OCI-LY7 (cell line): Measurements from ENCODE around the gene FCHSD2. TPM values are rescaled to one million over a fixed set of nuclear protein-coding genes. Genes with fewer than 3 reads are reported as not detected.

Source experiments
- BruUV-seq: library from RNA; stranded (reverse); fragments of 400-500 nt; replicated peaks from 2 replicates; lab custom pipeline; 2021; lab: Mats Ljungman, UMichigan
- CTCF ChIA-PET: fragments of 300-600 bp; sonication (Branson Sonifier 250); formaldehyde crosslinking; loops from one replicate; lab custom pipeline; 2022; ENCODE audit warnings: antibody characterized with exemption; ENCODE audit not compliant: unreplicated experiment; lab: Charles Lee
- POLR2A ChIA-PET: fragments of 300-600 bp; sonication (Branson Sonifier 250); formaldehyde crosslinking; loops from one replicate; lab custom pipeline; 2022; ENCODE audit warnings: antibody characterized with exemption; lab: Charles Lee
- DNase-seq: peaks from one replicate; pipeline ENCODE4 v3.0.0-alpha.2; 2015; ENCODE audit warnings: low spot score
- H2AFZ ChIP-seq: fragments of 200-600 bp; sonication (generic), shearing (Covaris generic); 2 replicates; pipeline ENCODE4 v1.6.1; 2014; ENCODE audit warnings: mild to moderate bottlenecking, antibody characterized with exemption, low read length, moderate library complexity
- H3K27ac ChIP-seq: fragments of 200-600 bp; sonication (generic); 2 replicates; pipeline ENCODE4 v1.5.1; 2014; ENCODE audit warnings: mixed run types, low read depth, mild to moderate bottlenecking, moderate library complexity, low read length, inconsistent platforms; ENCODE audit not compliant: poor library complexity, severe bottlenecking
- H3K36me3 ChIP-seq: fragments of 200-600 bp; sonication (generic); 2 replicates; pipeline ENCODE4 v1.6.1; 2014; ENCODE audit warnings: mild to moderate bottlenecking, antibody characterized with exemption, low read length, moderate library complexity, mixed read lengths; ENCODE audit not compliant: insufficient read depth
- H3K4me1 ChIP-seq: fragments of 200-600 bp; sonication (generic); 2 replicates; pipeline ENCODE4 v1.5.1; 2014; ENCODE audit warnings: mild to moderate bottlenecking, low read length; ENCODE audit not compliant: insufficient read depth, poor library complexity, severe bottlenecking
- H3K4me2 ChIP-seq: fragments of 200-600 bp; sonication (generic); 2 replicates; pipeline ENCODE4 v1.6.1; 2014; ENCODE audit warnings: mild to moderate bottlenecking, low read length
- H3K4me3 ChIP-seq: fragments of 200-600 bp; sonication (generic); 2 replicates; pipeline ENCODE4 v1.5.1; 2014; ENCODE audit warnings: mild to moderate bottlenecking, low read depth, low read length; ENCODE audit not compliant: poor library complexity, severe bottlenecking
- H3K79me2 ChIP-seq: fragments of 200-600 bp; sonication (generic); 2 replicates; pipeline ENCODE4 v1.6.1; 2016; ENCODE audit warnings: low read depth, mild to moderate bottlenecking, low read length, moderate library complexity, mixed read lengths; ENCODE audit not compliant: insufficient read depth
- H3K9me2 ChIP-seq: fragments of 200-600 bp; sonication (generic); 2 replicates; pipeline ENCODE4 v1.6.1; 2016; ENCODE audit warnings: mild to moderate bottlenecking, low read length, mixed read lengths; ENCODE audit not compliant: insufficient read depth
- H3K9me3 ChIP-seq: fragments of 200-600 bp; sonication (generic); 2 replicates; pipeline ENCODE4 v1.6.1; 2014; ENCODE audit warnings: mild to moderate bottlenecking, mixed run types, low read length, mixed read lengths
- H4K20me1 ChIP-seq: fragments of 200-600 bp; sonication (generic); 2 replicates; pipeline ENCODE4 v1.6.1; 2014; ENCODE audit warnings: mild to moderate bottlenecking, antibody characterized with exemption, low read length, moderate library complexity, mixed read lengths; ENCODE audit not compliant: insufficient read depth
- EZH2phosphoT487 ChIP-seq: fragments of 200-600 bp; sonication (generic); IDR thresholded peaks from 2 replicates; pipeline ENCODE4 v1.6.1; 2018; ENCODE audit warnings: low read depth, borderline replicate concordance, mild to moderate bottlenecking, mixed run types, antibody characterized with exemption, low read length, moderate library complexity, mixed read lengths
- intact Hi-C: fragments of 100-400 bp; cut with micrococcal nuclease; formaldehyde crosslinking; loops from one replicate; pipeline ENCODE4 v1.10.0; 2022; ENCODE audit not compliant: unreplicated experiment
- total RNA-seq, 2 experiments: library from RNA; depleted of rRNA in 1 of 2; stranded (reverse); fragments of >200 nt in 1 of 2; shearing (Covaris generic) in 1 of 2; gene quantifications; 2 replicates each; pipeline ENCODE4 v1.2.3, GENCODE V29; 2014 to 2022
- TF ChIP-seq, protein P1 (sequence below): fragments of 200-600 bp; sonication (generic); conservative IDR thresholded peaks from 2 replicates; pipeline ENCODE4 v1.5.1; 2014; ENCODE audit warnings: mild to moderate bottlenecking, antibody characterized with exemption, low read length, moderate library complexity, mixed read lengths

FCHSD2 gene
- total RNA-seq, 2 experiments from 2014 or later = 39.0 to 147 TPM

DNA sequence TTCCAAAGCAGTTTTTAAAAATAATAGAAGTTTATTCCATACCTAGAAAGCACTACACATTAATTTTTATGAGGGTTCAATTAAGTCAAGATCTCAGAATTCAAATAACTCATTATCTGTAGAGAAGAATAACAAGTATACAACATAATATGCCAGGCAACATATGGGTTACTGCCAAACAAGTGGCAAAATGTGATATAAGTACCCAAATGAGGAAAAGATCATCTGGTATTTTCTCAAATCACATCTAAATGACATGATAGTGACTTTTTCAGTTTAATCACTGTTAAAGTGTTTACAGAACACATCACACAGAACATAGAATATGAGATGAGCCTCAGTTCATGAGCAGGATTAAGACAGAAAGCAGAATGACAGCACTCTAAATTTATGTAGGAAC lies 123.3 kb downstream of the FCHSD2 start:
- intact Hi-C loops = no loop called here
- no TSS peak for BruUV-seq
- peaks cover 80% of the 10 kb centered on the region for H3K36me3 ChIP-seq
- peaks cover 84% of the 10 kb centered on the region for H3K79me2 ChIP-seq
- TF ChIP-seq, protein P1, sequence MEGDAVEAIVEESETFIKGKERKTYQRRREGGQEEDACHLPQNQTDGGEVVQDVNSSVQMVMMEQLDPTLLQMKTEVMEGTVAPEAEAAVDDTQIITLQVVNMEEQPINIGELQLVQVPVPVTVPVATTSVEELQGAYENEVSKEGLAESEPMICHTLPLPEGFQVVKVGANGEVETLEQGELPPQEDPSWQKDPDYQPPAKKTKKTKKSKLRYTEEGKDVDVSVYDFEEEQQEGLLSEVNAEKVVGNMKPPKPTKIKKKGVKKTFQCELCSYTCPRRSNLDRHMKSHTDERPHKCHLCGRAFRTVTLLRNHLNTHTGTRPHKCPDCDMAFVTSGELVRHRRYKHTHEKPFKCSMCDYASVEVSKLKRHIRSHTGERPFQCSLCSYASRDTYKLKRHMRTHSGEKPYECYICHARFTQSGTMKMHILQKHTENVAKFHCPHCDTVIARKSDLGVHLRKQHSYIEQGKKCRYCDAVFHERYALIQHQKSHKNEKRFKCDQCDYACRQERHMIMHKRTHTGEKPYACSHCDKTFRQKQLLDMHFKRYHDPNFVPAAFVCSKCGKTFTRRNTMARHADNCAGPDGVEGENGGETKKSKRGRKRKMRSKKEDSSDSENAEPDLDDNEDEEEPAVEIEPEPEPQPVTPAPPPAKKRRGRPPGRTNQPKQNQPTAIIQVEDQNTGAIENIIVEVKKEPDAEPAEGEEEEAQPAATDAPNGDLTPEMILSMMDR = no peak
- no peak for TF ChIP-seq EZH2phosphoT487
- peaks cover 1% of the 10 kb centered on the region; the same call in 1 of the 2 replicates for H3K9me3 ChIP-seq
- no peak overlapping the region for H3K4me3 ChIP-seq
- no peak for DNase-seq
- ChIA-PET CTCF (no interaction called here), POLR2A (interaction anchor here (0.7 kb wide), 1 partner anchor 157 kb away, joined by 3 read pairs; no protein-coding TSS in a partner anchor)
- H3K27ac ChIP-seq = no peak overlapping the region
- peaks cover 4% of the 10 kb centered on the region; the same call in 1 of the 2 replicates for H4K20me1 ChIP-seq
- no peak overlapping the region for H2AFZ ChIP-seq
- peaks cover 11% of the 10 kb centered on the region for H3K4me1 ChIP-seq
- H3K9me2 ChIP-seq = no peaks in the 10 kb centered on the region
- no peak overlapping the region for H3K4me2 ChIP-seq

DNA sequence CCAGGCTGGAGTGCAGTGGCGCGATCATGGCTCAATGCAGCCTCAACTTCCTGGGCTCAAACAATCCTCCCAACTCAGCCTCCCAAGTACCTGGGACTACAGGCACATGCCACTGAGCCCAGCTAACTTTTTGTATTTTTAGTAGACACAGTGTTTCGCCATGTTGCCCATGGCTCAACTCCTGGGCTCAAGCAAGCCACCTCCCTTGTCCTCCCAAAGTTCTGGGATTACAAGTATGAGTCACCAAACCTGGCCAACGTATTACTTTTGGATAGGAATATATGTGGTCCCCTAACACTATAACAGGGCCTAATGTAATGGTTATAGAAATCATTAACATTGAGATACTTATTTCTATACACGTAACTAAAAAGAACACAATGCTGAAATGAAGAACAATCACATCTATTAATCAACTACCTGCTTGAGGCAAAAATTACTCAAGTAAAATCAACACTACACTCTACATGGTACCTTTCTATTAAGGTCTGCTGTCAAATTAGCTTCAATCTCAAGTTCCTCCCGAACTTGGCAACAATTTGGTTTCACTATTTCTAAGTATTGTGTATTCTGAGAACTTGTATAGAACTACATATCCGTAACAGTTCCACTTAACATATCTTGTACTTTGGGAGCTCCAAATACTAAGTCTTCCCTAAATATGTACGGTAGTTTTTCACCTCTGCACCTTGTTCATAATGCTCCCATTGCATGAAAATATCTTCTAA lies 124.9 kb downstream of the FCHSD2 start:
- no TSS peak for BruUV-seq
- DNase-seq = no peak
- Histone ChIP-seq H3K9me3 (no peaks in the 10 kb centered on the region), H3K4me2 (no peak overlapping the region), H3K27ac (no peak overlapping the region), H3K4me1 (peaks cover 5% of the 10 kb centered on the region), H3K4me3 (no peak overlapping the region), H2AFZ (no peak overlapping the region), H4K20me1 (peaks cover 4% of the 10 kb centered on the region; the same call in 1 of the 2 replicates), H3K9me2 (no peaks in the 10 kb centered on the region), H3K79me2 (peaks cover 81% of the 10 kb centered on the region), H3K36me3 (peaks cover 80% of the 10 kb centered on the region)
- intact Hi-C loops = no loop called here
- TF ChIP-seq, protein P1 = no peak
- no peak for TF ChIP-seq EZH2phosphoT487
- ChIA-PET CTCF (no interaction called here), POLR2A (no interaction called here)

DNA sequence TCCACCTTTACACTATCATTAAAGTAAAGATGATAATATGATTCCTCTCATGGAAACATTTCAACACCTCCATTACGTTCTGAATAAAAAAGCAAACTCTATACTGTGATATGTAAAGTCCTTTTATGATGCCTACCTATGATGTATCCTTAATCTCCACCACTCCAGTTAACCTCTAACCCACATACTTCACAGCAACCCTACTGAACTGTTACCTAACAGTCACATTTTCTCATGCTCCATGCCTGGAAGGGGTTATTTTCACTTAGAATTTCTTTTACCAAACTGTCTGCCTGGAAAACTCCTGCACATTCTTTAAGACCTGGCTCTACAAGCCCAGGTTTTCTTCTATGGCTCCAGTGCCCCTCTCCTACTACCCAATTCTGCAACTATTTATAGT lies 129.1 kb downstream of the FCHSD2 start:
- Histone ChIP-seq H3K9me3 (peaks cover 20% of the 10 kb centered on the region), H3K79me2 (peaks cover 61% of the 10 kb centered on the region), H4K20me1 (no peaks in the 10 kb centered on the region), H3K36me3 (peaks cover 97% of the 10 kb centered on the region), H3K4me2 (no peak overlapping the region), H2AFZ (no peak overlapping the region), H3K4me3 (no peak overlapping the region), H3K4me1 (no peaks in the 10 kb centered on the region), H3K9me2 (no peaks in the 10 kb centered on the region), H3K27ac (no peak overlapping the region)
- no TSS peak for BruUV-seq
- TF ChIP-seq EZH2phosphoT487 = no peak
- TF ChIP-seq, protein P1 = no peak
- intact Hi-C loops = no loop called here
- POLR2A ChIA-PET = interaction anchor here (0.7 to 0.8 kb wide), 2 partner anchors 11 to 34 kb away, joined by 3 read pairs; no protein-coding TSS in a partner anchor
- no peak for DNase-seq
- CTCF ChIA-PET = no interaction called here
